Astrocyte (in vitro differentiated cells and primary cell): ENCODE measurements around the gene STK39. TPM values are rescaled to one million over a fixed set of nuclear protein-coding genes. Genes with fewer than 3 reads are reported as not detected.

Experiments used
- DNase-seq: peaks from one replicate; pipeline ENCODE4 v3.0.0-alpha.2; 2010; ENCODE audit warnings: low read depth
- FAIRE-seq: peaks from 2 replicates; lab custom pipeline; 2011; peaks lifted over from hg19 to GRCh38; lab: Jason Lieb, UNC
- H2AFZ ChIP-seq: 2 replicates; pipeline ENCODE4 v1.6.0; 2012; ENCODE audit warnings: low read depth, low read length, inconsistent platforms
- H3K27ac ChIP-seq: 2 replicates; pipeline ENCODE4 v1.5.1; 2011; ENCODE audit warnings: low read depth, low read length, inconsistent platforms
- H3K27me3 ChIP-seq: 2 replicates; pipeline ENCODE4 v1.6.0; 2011; ENCODE audit warnings: low read length, inconsistent platforms; ENCODE audit not compliant: insufficient read depth
- H3K36me3 ChIP-seq: 2 replicates; pipeline ENCODE4 v1.5.1; 2011; ENCODE audit warnings: low read length, inconsistent platforms; ENCODE audit not compliant: insufficient read depth
- H3K4me1 ChIP-seq: 2 replicates; pipeline ENCODE4 v1.5.1; 2011; ENCODE audit warnings: low read length, inconsistent platforms; ENCODE audit not compliant: insufficient read depth
- H3K4me2 ChIP-seq: 2 replicates; pipeline ENCODE4 v1.6.0; 2012; ENCODE audit warnings: low read length, inconsistent platforms
- H3K4me3 ChIP-seq: 2 replicates; pipeline ENCODE4 v1.5.1; 2011; ENCODE audit warnings: low read depth, mild to moderate bottlenecking, low read length, inconsistent platforms; ENCODE audit not compliant: insufficient read depth
- H3K79me2 ChIP-seq: 2 replicates; pipeline ENCODE4 v1.6.0; 2012; ENCODE audit warnings: mild to moderate bottlenecking, low read length, inconsistent platforms; ENCODE audit not compliant: insufficient read depth
- H3K9ac ChIP-seq: 2 replicates; pipeline ENCODE4 v1.6.0; 2012; ENCODE audit warnings: mild to moderate bottlenecking, low read length, inconsistent platforms
- H3K9me3 ChIP-seq: 2 replicates; pipeline ENCODE4 v1.5.1; 2012; ENCODE audit warnings: low read depth, mild to moderate bottlenecking, low read length, inconsistent platforms; ENCODE audit not compliant: insufficient read depth
- H4K20me1 ChIP-seq: 2 replicates; pipeline ENCODE4 v1.6.0; 2012; ENCODE audit warnings: low read length, inconsistent platforms; ENCODE audit not compliant: insufficient read depth
- H3K27ac Mint-ChIP-seq: one replicate; pipeline ENCODE4 v1.8.0; 2021; ENCODE audit warnings: mild to moderate bottlenecking, mixed read lengths; ENCODE audit not compliant: unreplicated experiment
- H3K27me3 Mint-ChIP-seq: one replicate; pipeline ENCODE4 v1.8.0; 2021; ENCODE audit warnings: low read depth, mixed read lengths; ENCODE audit not compliant: unreplicated experiment
- H3K36me3 Mint-ChIP-seq: one replicate; pipeline ENCODE4 v1.8.0; 2021; ENCODE audit warnings: low read depth, mixed read lengths; ENCODE audit not compliant: unreplicated experiment
- H3K4me1 Mint-ChIP-seq: one replicate; pipeline ENCODE4 v1.8.0; 2021; ENCODE audit warnings: low read depth, mixed read lengths; ENCODE audit not compliant: unreplicated experiment
- H3K4me3 Mint-ChIP-seq: one replicate; pipeline ENCODE4 v1.8.0; 2021; ENCODE audit warnings: mild to moderate bottlenecking, moderate library complexity, mixed read lengths; ENCODE audit not compliant: unreplicated experiment
- H3K9me3 Mint-ChIP-seq: one replicate; pipeline ENCODE4 v1.8.0; 2021; ENCODE audit warnings: mild to moderate bottlenecking, mixed read lengths; ENCODE audit not compliant: unreplicated experiment
- CTCF ChIP-seq: IDR thresholded peaks from 2 replicates; pipeline ENCODE4 v1.5.1; 2011; ENCODE audit warnings: low read depth, mild to moderate bottlenecking, inconsistent platforms, low read length, moderate library complexity; ENCODE audit not compliant: insufficient read depth
- EZH2 ChIP-seq: IDR thresholded peaks from 2 replicates; pipeline ENCODE4 v1.6.1; 2012; ENCODE audit warnings: mild to moderate bottlenecking, low read length, inconsistent platforms; ENCODE audit not compliant: insufficient read depth
- total RNA-seq: library from RNA; stranded (reverse); gene quantifications from 2 replicates; pipeline ENCODE4 v1.2.1, GENCODE V29; 2021

The STK39 gene
- total RNA-seq, 1 donor from 2014 or later, result 23.4 TPM

DNA sequence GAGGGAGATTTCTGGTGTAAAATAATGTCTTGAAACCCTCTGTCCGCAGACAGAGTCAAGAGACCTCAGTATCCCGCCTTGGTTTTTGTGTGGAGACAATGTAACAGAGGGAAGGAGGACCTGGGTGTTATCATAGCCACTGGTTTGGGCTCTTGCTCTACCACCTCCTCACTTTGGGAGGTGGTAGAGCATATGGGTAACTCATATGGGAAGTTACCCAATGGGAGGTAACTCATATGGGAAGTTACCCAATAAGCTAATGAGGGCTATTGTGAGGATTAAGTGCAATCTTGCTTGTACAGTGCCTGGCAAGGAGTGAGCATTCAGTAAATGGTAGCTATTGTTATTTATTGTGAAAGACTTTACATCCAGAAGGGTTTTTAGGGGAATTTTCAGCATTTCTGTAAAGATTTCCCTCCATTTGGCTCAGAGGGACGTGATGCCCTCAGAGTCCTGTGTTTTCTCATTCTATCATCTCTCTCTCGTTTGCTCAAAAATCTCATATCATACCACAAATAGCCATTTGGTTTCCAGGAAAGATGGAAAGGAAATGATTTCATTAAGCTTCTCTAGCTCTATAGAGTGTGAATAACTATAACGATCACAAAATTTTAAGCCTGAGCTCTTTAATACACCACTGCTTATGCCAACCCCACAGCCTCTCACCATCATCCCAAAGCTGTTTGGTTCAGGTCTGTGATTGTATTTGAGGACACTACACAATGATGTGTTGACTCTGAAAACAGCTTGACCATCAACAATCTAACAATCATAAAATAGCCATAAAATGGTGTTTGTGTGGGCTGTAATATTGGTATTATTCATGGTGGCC, 307.7 kb downstream of the STK39 start:
- FAIRE-seq, result no peak
- H3K9me3 ChIP-seq, result no peaks in the 10 kb centered on the region
- no peaks in the 10 kb centered on the region for H3K36me3 ChIP-seq
- H3K9ac ChIP-seq, result no peak overlapping the region
- no peaks in the 10 kb centered on the region for H3K79me2 ChIP-seq
- no peaks in the 10 kb centered on the region for H3K4me1 ChIP-seq
- no peak overlapping the region for H3K27ac Mint-ChIP-seq
- no peak overlapping the region for H3K4me3 Mint-ChIP-seq
- no peak overlapping the region for H3K27ac ChIP-seq
- H3K4me1 Mint-ChIP-seq, result peaks cover 10% of the 10 kb centered on the region
- H3K27me3 Mint-ChIP-seq, result peaks cover 2% of the 10 kb centered on the region
- H3K9me3 Mint-ChIP-seq, result peaks cover 4% of the 10 kb centered on the region
- H2AFZ ChIP-seq, result no peak overlapping the region
- TF ChIP-seq CTCF (no peak), EZH2 (no peak)
- no peak overlapping the region for H3K4me2 ChIP-seq
- H4K20me1 ChIP-seq, result no peaks in the 10 kb centered on the region
- no peak overlapping the region for H3K4me3 ChIP-seq
- no peak for DNase-seq
- no peaks in the 10 kb centered on the region for H3K27me3 ChIP-seq
- H3K36me3 Mint-ChIP-seq, result no peaks in the 10 kb centered on the region

DNA sequence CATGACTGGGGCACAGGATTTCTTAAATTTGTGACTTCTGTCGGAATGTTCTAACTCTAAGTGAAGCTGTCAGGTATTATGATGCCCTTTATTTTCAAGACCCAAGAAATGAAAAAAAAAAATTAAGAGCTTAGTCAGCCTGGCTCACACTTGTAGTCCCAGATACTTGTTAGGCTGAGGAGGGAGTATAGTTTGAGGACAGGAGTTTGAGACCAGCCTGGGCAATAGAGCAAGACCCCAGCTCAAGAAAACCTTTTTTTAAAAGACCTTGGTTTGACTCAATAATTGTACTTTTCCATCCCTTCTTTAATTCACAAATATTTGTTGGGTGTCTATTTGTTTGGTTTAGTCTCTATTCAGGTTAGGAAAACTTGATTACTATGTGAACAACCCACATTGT, 310.0 kb downstream of the STK39 start:
- no peaks in the 10 kb centered on the region for H3K4me1 Mint-ChIP-seq
- no peak overlapping the region for H3K4me3 Mint-ChIP-seq
- peaks cover 2% of the 10 kb centered on the region for H3K27me3 Mint-ChIP-seq
- Histone ChIP-seq H3K9me3 (no peaks in the 10 kb centered on the region), H3K4me2 (no peak overlapping the region), H2AFZ (no peak overlapping the region), H3K4me1 (no peaks in the 10 kb centered on the region), H3K4me3 (no peak overlapping the region), H3K79me2 (no peaks in the 10 kb centered on the region), H4K20me1 (no peaks in the 10 kb centered on the region), H3K9ac (no peak overlapping the region), H3K27me3 (no peaks in the 10 kb centered on the region), H3K36me3 (no peaks in the 10 kb centered on the region), H3K27ac (no peak overlapping the region)
- no peak for DNase-seq
- no peak for TF ChIP-seq CTCF
- no peak for TF ChIP-seq EZH2
- peaks cover 4% of the 10 kb centered on the region for H3K9me3 Mint-ChIP-seq
- no peak for FAIRE-seq
- no peak overlapping the region for H3K27ac Mint-ChIP-seq
- H3K36me3 Mint-ChIP-seq, result no peaks in the 10 kb centered on the region

DNA sequence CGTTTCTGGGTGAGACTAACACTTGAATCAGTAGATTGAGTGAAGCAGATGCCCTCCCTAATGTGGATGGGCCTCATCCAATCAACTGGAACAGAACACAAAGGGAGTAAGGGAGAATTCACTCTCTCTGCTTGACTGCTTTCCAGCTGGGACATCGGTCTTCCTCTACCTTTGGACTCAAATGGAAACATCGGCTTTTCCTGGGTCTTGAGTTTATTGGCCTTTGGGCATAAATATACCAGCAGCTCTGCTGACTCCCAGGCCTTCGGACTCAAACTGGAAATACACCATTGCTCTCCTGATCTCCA, 311.6 kb downstream of the STK39 start:
- no peak for FAIRE-seq
- TF ChIP-seq EZH2, result no peak
- TF ChIP-seq CTCF, result no peak

More for the DNA sequence above, 311.6 kb downstream of the STK39 start:
- H3K27ac Mint-ChIP-seq, result no peak overlapping the region
- H3K4me3 Mint-ChIP-seq, result no peak overlapping the region
- H3K4me1 Mint-ChIP-seq, result no peaks in the 10 kb centered on the region
- H3K27me3 Mint-ChIP-seq, result no peaks in the 10 kb centered on the region
- Histone ChIP-seq H3K4me1 (no peaks in the 10 kb centered on the region), H2AFZ (no peak overlapping the region), H3K27me3 (no peaks in the 10 kb centered on the region), H3K9ac (no peak overlapping the region), H4K20me1 (no peaks in the 10 kb centered on the region), H3K27ac (no peak overlapping the region), H3K36me3 (no peaks in the 10 kb centered on the region), H3K79me2 (no peaks in the 10 kb centered on the region), H3K9me3 (no peaks in the 10 kb centered on the region), H3K4me3 (no peak overlapping the region), H3K4me2 (no peak overlapping the region)
- H3K36me3 Mint-ChIP-seq, result no peaks in the 10 kb centered on the region
- H3K9me3 Mint-ChIP-seq, result peaks cover 2% of the 10 kb centered on the region
- DNase-seq, result no peak
